HG02852 (cell line): ENCODE measurements around the gene CSF3R.

Experiments
- ATAC-seq: cut with Tn5 transposase; IDR thresholded peaks from one replicate; pipeline ENCODE4 v1.9.1; 2021; ENCODE audit warnings: mild to moderate bottlenecking, moderate library complexity; ENCODE audit not compliant: unreplicated experiment

The CSF3R gene

GRCh38 chr1:36482724-36483388 is at the start of gene CSF3R:
CSF3R (minus strand) TSS chr1:36482913; CDS start chr1:36479496, 3,417 bp downstream.
- ATAC-seq, result no peak

- ATAC-seq, result no peak
Measured at GRCh38 chr1:36531833-36532232, 49.1 kb upstream of the CSF3R start.

DNA sequence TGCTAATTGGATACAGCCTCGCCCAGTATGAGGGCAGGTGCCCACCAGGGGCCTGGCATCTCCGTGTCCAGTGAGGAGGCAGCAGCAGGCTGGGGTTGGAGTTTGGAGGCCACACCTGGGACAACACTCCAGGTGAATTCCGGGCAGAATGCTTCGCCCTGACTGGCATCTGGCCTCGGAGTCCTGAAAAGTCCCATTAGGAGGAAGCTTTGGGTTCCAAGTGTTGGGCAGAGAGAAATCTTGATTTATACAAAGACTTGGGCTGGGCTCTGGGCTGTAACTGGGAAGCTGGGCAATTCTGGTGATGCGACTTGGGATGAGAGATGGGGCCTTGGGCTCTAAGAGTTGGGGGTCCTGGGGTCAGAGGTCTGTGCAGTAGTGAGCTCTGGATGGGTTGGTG is 48.1 kb upstream of the CSF3R start:
- ATAC-seq, result no peak

GRCh38 chr1:36530261-36530660 is 47.5 kb upstream of the CSF3R start:
- no peak for ATAC-seq

- no peak for ATAC-seq
Measured at GRCh38 chr1:36529769-36530260, 47.1 kb upstream of the CSF3R start.

DNA sequence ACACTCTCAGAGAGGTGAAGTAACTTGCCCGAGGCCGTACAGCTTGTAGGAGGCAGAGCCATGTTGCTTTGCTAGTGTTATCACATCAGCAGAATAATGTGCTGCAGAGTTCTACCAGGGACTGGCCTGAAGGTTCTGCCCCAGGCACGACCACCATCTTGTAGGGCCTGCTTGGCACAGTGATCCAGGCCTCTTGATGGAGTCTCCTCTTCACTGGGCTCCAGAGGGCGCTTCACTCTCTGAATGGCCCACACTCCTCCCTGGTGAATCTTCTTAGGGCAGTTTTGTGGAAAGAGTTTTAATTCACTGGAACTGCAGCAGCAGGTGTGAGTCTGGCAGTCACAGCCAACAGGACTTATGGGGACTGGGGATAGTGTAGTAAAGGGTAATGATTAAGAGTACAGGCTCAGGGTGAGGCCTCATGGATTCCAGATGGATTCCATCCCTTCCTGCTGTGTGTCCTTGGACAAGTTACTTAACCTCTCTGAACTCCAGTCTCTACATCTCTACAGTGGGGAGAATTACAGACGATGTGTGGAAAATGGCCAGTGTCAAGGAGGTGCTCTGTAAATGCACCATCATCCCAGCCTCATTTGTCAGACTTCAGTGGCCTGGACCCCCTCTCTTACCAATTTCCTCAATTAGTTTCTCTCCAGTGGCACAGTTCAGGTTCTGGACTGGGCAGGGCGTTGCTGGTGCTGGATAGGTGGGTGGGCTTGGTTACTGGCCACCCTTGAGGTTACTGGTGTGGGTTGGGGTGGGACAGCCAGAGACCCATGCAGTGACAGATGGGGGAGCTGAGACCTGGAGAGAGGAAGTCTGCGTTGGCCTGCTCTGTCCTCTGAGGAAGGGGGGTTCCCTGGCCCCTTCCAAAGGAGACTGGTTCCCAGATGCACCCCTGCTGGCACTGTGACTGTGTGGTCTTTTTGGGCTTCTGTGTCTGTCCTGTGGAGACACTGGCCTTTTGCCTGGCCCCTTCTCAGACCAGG is 45.9 kb upstream of the CSF3R start:
- no peak for ATAC-seq

GRCh38 chr1:36525166-36525565 is 42.5 kb upstream of the CSF3R start:
- no peak for ATAC-seq

DNA sequence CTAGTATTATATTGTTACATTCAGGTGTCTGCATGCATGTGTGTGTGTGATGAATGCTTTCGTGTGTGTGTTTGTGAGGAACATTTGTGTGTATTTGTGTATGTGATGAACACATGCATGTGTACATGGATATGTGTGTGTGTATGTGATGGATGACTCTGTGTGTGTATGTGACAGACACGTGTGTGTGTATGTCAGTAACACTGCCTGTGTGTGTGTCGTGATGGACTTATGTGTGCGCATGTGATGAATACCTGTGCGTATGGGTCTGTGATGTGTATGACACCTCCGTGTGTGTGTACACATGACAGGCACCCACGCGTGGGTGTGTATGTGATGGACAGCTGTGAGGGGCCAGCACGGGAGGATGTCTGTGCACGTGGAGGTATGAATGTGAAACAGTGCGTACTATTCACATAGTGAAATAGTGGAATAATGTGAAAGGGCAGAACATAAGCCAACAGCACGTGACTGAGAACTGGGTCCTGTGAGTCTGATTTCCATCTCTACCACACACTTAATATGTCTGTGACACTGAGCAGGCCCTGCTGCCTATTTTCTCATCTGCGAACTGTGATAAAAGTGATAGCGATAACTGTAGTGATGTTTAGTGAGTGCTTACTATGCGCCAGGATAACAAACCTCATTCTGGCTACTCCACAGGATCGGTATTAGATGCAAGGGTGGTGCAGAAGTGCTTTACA is 41.8 kb upstream of the CSF3R start:
- no peak for ATAC-seq

DNA sequence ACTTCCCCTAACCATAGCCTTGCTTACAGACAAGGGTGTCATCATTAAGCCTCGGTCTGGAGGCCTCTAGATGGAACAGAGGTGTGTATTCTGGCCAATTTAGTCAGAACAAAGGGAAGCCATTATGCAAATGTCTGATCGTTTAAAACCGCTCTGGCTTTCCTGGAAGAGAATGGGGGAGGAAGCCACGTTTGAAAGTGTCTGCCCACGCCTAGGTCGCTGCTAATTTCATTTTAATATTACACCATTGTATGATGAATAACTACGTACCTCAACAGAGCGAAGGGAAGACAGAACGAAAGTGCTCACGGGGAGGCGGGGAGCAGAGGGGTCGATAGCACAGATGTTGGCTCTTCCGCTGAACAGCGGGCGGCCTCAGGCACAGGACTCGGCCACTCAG is 41.1 kb upstream of the CSF3R start:
- no peak for ATAC-seq

DNA sequence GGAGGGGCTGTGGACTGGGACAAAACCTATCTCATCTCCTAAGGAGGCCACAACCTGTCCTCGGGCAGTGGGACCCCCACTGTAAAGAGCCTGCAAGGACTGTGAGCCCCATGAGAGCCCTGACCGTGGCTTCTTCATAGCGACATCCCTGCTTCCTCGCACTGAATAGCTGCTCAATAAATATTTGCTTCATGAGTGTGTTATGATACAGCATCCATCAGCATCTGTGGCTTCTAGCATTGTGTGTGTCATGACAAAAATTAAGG is 40.5 kb upstream of the CSF3R start:
- no peak for ATAC-seq

GRCh38 chr1:36522461-36523229 is 39.9 kb upstream of the CSF3R start:
- ATAC-seq, result no peak

DNA sequence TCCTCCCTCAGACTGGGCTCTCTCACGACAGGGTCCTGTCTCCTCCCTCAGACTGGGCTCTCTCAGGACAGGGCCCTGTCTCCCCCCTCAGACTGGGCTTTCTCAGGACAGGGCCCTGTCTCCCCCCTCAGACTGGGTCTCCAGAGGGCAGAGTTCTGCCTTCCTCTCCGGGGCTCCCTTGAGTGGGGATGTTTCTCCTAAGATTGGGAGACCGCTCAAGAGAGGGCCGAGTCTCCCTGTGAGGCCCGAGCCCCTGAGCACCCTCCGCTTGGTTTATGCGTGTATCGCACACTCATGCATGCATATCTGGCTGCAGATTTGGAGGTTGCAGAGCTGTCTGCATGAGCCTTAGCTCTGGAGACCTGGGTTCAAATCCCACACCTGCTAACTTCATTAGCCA is 39.3 kb upstream of the CSF3R start:
- ATAC-seq, result no peak

GRCh38 chr1:36520771-36521420 is 38.2 kb upstream of the CSF3R start:
- ATAC-seq, result no peak

GRCh38 chr1:36520056-36520455 is 37.3 kb upstream of the CSF3R start:
- no peak for ATAC-seq

GRCh38 chr1:36517011-36517771 is 34.5 kb upstream of the CSF3R start:
- ATAC-seq, result no peak

DNA sequence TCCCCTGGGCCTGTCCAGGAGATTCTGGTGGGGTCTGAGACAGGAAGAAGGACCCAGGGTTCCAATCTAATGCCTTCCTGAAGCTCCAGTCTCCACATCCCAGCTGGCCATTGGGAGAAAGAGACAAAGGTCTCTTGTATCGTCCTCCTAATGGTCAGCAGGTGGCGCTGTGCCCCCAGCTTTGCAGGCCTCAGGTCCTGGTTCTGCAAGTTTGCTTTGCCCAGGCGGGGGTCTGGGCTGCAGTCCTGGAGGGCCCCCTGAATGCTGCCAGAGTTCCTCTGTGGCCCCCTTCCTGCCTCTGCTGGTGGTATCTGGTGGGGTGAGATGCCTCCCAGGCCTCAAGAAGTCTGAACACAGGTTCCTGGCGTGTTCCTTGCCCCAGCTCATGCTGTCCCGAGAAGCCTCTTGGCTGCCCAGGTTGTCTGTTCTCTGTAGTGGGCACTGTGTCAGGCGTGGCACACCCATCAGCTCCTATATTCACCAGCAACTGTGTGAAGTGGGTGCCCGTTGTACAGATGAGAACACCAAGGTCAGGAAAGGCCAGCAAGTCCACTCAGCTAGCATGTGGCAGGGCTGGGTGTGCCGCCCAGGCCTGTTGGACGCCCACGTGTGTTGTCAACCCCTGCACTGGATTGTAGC is 33.8 kb upstream of the CSF3R start:
- no peak for ATAC-seq

DNA sequence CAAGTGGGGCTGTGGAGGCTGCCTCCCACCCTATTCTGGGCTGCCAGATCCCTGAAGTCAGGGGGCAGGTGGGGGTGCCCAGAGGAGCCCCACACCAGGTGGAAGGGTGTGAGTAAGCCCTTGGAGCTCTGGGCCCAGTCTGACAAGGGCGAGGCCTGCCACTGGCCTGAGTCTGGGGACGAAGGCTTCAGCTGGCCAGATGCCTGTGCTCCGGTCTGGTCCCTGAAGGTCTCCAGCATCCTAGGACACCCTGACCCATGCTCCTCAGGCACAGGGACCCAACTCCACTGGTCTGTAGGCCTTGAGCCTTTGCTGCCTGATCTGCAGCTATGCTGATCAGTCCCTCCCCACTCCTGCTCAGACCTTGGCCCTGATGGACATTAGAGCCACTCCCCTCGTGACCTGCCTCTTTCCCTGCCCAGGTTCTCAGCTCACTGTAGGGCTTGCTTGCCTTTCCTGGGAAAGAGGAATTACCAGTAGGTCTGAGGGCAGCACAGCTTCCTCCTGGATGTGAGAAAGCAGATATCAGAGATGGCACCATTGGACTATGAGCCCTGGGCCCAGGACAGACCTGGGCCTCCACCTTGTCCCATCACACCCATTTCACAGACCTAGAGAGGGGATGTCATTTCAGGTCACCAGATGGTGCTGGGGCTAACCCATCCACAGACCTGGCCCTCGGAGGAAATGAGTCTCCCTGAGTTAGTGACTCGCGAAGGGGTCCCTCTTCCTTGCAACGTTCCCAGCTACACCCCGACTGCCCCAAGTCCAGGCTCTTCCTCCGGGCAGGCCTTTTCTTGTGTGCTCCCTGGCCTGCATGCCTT is 32.8 kb upstream of the CSF3R start:
- no peak for ATAC-seq

DNA sequence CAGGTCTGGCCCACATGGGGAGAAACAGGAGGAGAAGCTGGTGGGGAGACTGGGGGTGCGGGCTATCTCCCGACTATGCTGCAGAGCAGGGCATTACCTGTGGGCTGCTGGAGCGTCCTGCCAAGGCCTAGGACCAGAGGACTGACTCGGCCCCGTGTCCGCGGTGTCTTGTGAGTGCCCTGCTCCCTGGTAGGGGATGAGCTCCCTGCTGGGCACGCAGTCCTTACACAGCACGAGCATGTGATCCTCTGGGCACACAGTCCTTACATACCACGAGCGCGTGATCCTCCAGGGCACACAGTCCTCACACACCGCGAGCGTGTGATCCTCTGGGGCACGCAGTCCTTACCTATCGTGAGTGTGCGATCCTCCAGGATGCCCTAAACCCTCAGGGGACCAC is 31.8 kb upstream of the CSF3R start:
- no peak for ATAC-seq
